ENCODE data around the gene RNF135. TPM values are rescaled to one million over a fixed set of nuclear protein-coding genes. Genes with fewer than 3 reads are reported as not detected.

Gene RNF135
- total RNA-seq, result 1 to 10 TPM; 2.3 to 7.5 (median 4.5) TPM
- 1 to 10 TPM; 5.0 to 8.3 TPM for polyA plus RNA-seq
- long read RNA-seq, donor 1, transcript RNF135-202 (5 exons, 2,892 nt), result major isoform, 8 of 17 reads
- long read RNA-seq, donor 1, partial matches to known transcripts, result 0 of 17 reads
- long read RNA-seq, donor 1, other reads (novel, unspliced or antisense), result 2 of 17 reads
- long read RNA-seq, donor 2, partial matches to known transcripts, result 0 of 9 reads
- long read RNA-seq, donor 2, other reads (novel, unspliced or antisense), result 5 of 9 reads
- long read RNA-seq, donor 3, transcript RNF135-202 (5 exons, 2,892 nt), result major isoform, 15 of 26 reads
- long read RNA-seq, donor 3, transcript RNF135-201 (4 exons, 1,905 nt), result minor isoform, 5 of 26 reads
- long read RNA-seq, donor 3, partial matches to known transcripts, result 1 of 26 reads
- long read RNA-seq, donor 3, other reads (novel, unspliced or antisense), result 4 of 26 reads

- peak within 1 kb of the TSS; percentile 56 to 92 (median 71) for H3K4me3 ChIP-seq
- H3K27ac ChIP-seq, result peak within 1 kb of the TSS; percentile 80 to 99 (median 94)
- no peaks in the 10 kb centered on the region for H3K27me3 ChIP-seq
- peaks cover 0 to 16% (median 0%) of the 10 kb centered on the region in 9 donors for H3K36me3 ChIP-seq
- ATAC-seq (peak; percentile 96 to 97 (median 96)), DNase-seq (peak; percentile 84 to 91)
- peaks cover 0 to 49% (median 7%) of the 10 kb centered on the region in 9 donors for H3K4me1 ChIP-seq
- TF ChIP-seq CTCF (IDR thresholded peaks at IDR 0.05), result peak in 4 of 9 donors; percentile 41 to 58 (median 45)
- WGBS, 2 donors, result 0 to 2% methylated on average over 53 to 66 of the region's 66 CpGs
- intact Hi-C loops (cut with DNase I), result loop anchor here in 5 of 10 donors (5.0 kb wide), 2 partner anchors 36 to 64 kb away; partner anchors contain the start of gene TEFM (in 5 of the 5)
- peaks cover 0 to 4% (median 0%) of the 10 kb centered on the region in 11 donors for H3K9me3 ChIP-seq
Measured at GRCh38 chr17:30970831-30971567, at the start of gene RNF135. Gene RNF135 (plus strand): TSS chr17:30971039. CDS start chr17:30971074, 35 bp downstream.

GRCh38 chr17:30921544-30922196, 49.2 kb upstream of the RNF135 start, which contains the start of gene ADAP2:
Gene ADAP2 (plus strand): TSS chr17:30921945. CDS start chr17:30922015, 70 bp downstream.
- H3K27ac ChIP-seq, result peak within 1 kb of the TSS in 9 of 10 donors; percentile 34 to 87 (median 71)
- peak; percentile 74 to 89 (median 82) for ATAC-seq
- peaks cover 3 to 52% (median 37%) of the 10 kb centered on the region in 7 donors for H3K27me3 ChIP-seq
- H3K9me3 ChIP-seq, result no peaks in the 10 kb centered on the region
- H3K4me3 ChIP-seq, result peak within 1 kb of the TSS; percentile 38 to 65 (median 56)
- peaks cover 0 to 28% (median 15%) of the 10 kb centered on the region in 9 donors for H3K4me1 ChIP-seq
- no peak for TF ChIP-seq CTCF (IDR thresholded peaks at IDR 0.05)
- intact Hi-C loops (cut with DNase I), result no loop called here
- peak; percentile 57 to 73 for DNase-seq
- H3K36me3 ChIP-seq, result peaks cover 0 to 9% (median 0%) of the 10 kb centered on the region in 9 donors
- WGBS, 2 donors, result 4 to 5% methylated on average over 53 to 59 of the region's 60 CpGs

- ATAC-seq, result peak in 7 of 8 donors; percentile 17 to 62 (median 30)
- intact Hi-C loops (cut with DNase I), result no loop called here
Measured at GRCh38 chr17:30922235-30923030, 48.4 kb upstream of the RNF135 start.

More at GRCh38 chr17:30922235-30923030, 48.4 kb upstream of the RNF135 start:
- H3K4me1 ChIP-seq, result peaks cover 0 to 28% (median 15%) of the 10 kb centered on the region in 9 donors
- H3K27me3 ChIP-seq, result peaks cover 3 to 52% (median 37%) of the 10 kb centered on the region in 7 donors
- peak; percentile 8 to 23 for DNase-seq
- no peak for TF ChIP-seq CTCF (IDR thresholded peaks at IDR 0.05)
- WGBS, 2 donors, result 3% methylated on average over 65 to 66 of the region's 66 CpGs
- no peaks in the 10 kb centered on the region for H3K9me3 ChIP-seq
- peaks cover 0 to 11% (median 0%) of the 10 kb centered on the region in 9 donors for H3K36me3 ChIP-seq
- peak overlapping the region in 9 of 10 donors; percentile 34 to 87 (median 71) for H3K27ac ChIP-seq
- peak overlapping the region; percentile 38 to 65 (median 56) for H3K4me3 ChIP-seq

All from heart right ventricle (tissue), 16 donors.